Esophagus muscularis mucosa (tissue), 4 donors: ENCODE data around the gene STAT5B.
"Not testable (repeated sequence)": the region's sequence is repeated elsewhere in the genome, so short reads cannot be mapped to it uniquely, and the experiment has no call there.

ENCODE experiments used
- CTCF ChIP-seq, 3 experiments: fragments of 200-600 bp in 2 of 3; fragments of 450-650 bp in 1 of 3; sonication (generic) in 2 of 3; IDR thresholded peaks; one replicate each; pipeline ENCODE4 v1.5.1; 2017 to 2019; ENCODE audit warnings: antibody characterized with exemption in 3 of 3, mild to moderate bottlenecking in 2 of 3, moderate library complexity in 1 of 3
- EP300 ChIP-seq: sonication (generic); formaldehyde crosslinking; IDR thresholded peaks from one replicate; pipeline ENCODE4 v1.6.1; 2017; ENCODE audit warnings: antibody characterized with exemption
- POLR2A ChIP-seq: fragments of 450-650 bp; IDR thresholded peaks from one replicate; pipeline ENCODE4 v1.6.1; 2017; ENCODE audit warnings: antibody characterized with exemption, moderate library complexity, mild to moderate bottlenecking, low read depth
- POLR2AphosphoS5 ChIP-seq, 2 donors: sonication (generic); formaldehyde crosslinking; IDR thresholded peaks; one replicate each; pipeline ENCODE4 v1.6.1; 2017; ENCODE audit warnings: antibody characterized with exemption in 2 of 2

- TF ChIP-seq CTCF (IDR thresholded peaks at IDR 0.05); POLR2AphosphoS5 (IDR thresholded peaks at IDR 0.05); EP300; POLR2A: not testable (repeated sequence)
These were observed 56.9 kb downstream of the STAT5B start for GRCh38 chr17:42219280-42219679.
